HepG2 (cell line): ENCODE data around the gene ASB5. TPM values are rescaled to one million over a fixed set of nuclear protein-coding genes. Genes with fewer than 3 reads are reported as not detected.

ENCODE experiments used
- ATAC-seq: fragments of 200-7000 bp; cut with Tn5 transposase; 3 replicates; pipeline ENCODE4 v1.9.1; 2020; ENCODE audit warnings: mild to moderate bottlenecking, moderate library complexity
- BruUV-seq: library from RNA; stranded (reverse); fragments of 400-500 nt; replicated peaks from 2 replicates; lab custom pipeline; 2021; lab: Mats Ljungman, UMichigan
- CTCF ChIA-PET: fragments of 300-600 bp; formaldehyde crosslinking; extraction: SDS; loops from one replicate; lab custom pipeline; 2021; ENCODE audit warnings: low total read pairs, inconsistent platforms, low intra/inter-chr PET ratio; lab: Yijun Ruan, JAX
- POLR2A ChIA-PET: fragments of 350-600 bp; sonication (Branson Sonifier 250); formaldehyde crosslinking; loops from one replicate; lab custom pipeline; 2020; ENCODE audit warnings: antibody characterized with exemption, inconsistent platforms; lab: Yijun Ruan, JAX
- DNase-seq: peaks from one replicate; pipeline ENCODE4 v3.0.0-alpha.2; 2015; ENCODE audit warnings: low spot score
- FAIRE-seq: peaks from 3 replicates; lab custom pipeline; 2011; peaks lifted over from hg19 to GRCh38; lab: Jason Lieb, UNC
- H2AFZ ChIP-seq: one replicate; pipeline ENCODE4 v1.6.1; 2011; ENCODE audit warnings: low read length, inconsistent platforms
- H3K27ac ChIP-seq: fragments of 300-600 bp; 3 replicates; pipeline ENCODE4 v1.8.0; 2011; ENCODE audit warnings: mixed run types, mild to moderate bottlenecking, mixed read lengths, low read length, inconsistent platforms; ENCODE audit not compliant: insufficient read depth; ENCODE audit errors: extremely low read length
- H3K27me3 ChIP-seq, 2 experiments: fragments of 200-600 bp in 1 of 2; 2 replicates in 1 of 2; 3 replicates in 1 of 2; pipeline versions ENCODE4 v1.6.0 to v1.8.0; 2011; ENCODE audit warnings: low read length in 2 of 2, mild to moderate bottlenecking in 2 of 2, moderate library complexity in 2 of 2, inconsistent platforms in 1 of 2; ENCODE audit not compliant: insufficient read depth in 2 of 2, control insufficient read depth in 1 of 2
- H3K36me3 ChIP-seq, 2 experiments: fragments of 200-600 bp in 1 of 2; replicated peaks in 1 of 2; 2 replicates in 1 of 2; 3 replicates in 1 of 2; pipeline versions ENCODE4 v1.5.1 to v1.8.0; 2011; ENCODE audit warnings: low read length in 2 of 2, inconsistent platforms in 1 of 2; ENCODE audit not compliant: insufficient read depth in 2 of 2, control insufficient read depth in 1 of 2
- H3K4me1 ChIP-seq: 2 replicates; pipeline ENCODE4 v1.5.1; 2012; ENCODE audit warnings: low read length, inconsistent platforms; ENCODE audit not compliant: insufficient read depth
- H3K4me2 ChIP-seq: 2 replicates; pipeline ENCODE4 v1.6.0; 2011; ENCODE audit warnings: low read depth, low read length, inconsistent platforms
- H3K4me3 ChIP-seq, 3 experiments: fragments of 200-600 bp in 1 of 3; sonication (generic), shearing (Covaris generic) in 1 of 3; replicated peaks in 1 of 3; 2 replicates each; pipeline ENCODE4 v1.5.1; 2011 to 2016; ENCODE audit warnings: low read length in 3 of 3, inconsistent platforms in 2 of 3, low read depth in 2 of 3, mild to moderate bottlenecking in 2 of 3, control low read depth in 1 of 3, mixed read lengths in 1 of 3; ENCODE audit not compliant: insufficient read depth in 1 of 3
- H3K79me2 ChIP-seq: one replicate; pipeline ENCODE4 v1.6.1; 2011; ENCODE audit warnings: low read length, inconsistent platforms; ENCODE audit not compliant: insufficient read depth
- H3K9ac ChIP-seq: 2 replicates; pipeline ENCODE4 v1.6.0; 2011; ENCODE audit warnings: mild to moderate bottlenecking, low read depth, low read length, inconsistent platforms; ENCODE audit not compliant: insufficient read depth
- H3K9me3 ChIP-seq: 2 replicates; pipeline ENCODE4 v1.5.1; 2012; ENCODE audit warnings: mild to moderate bottlenecking, low read length
- H4K20me1 ChIP-seq: 2 replicates; pipeline ENCODE4 v1.6.0; 2011; ENCODE audit warnings: inconsistent platforms, mild to moderate bottlenecking, low read length, moderate library complexity; ENCODE audit not compliant: insufficient read depth
- AHR ChIP-seq: IDR thresholded peaks from 2 replicates; pipeline ENCODE4 v1.6.1; 2018; ENCODE audit warnings: missing genetic modification reagents, missing compliant biosample characterization
- ATAD3A ChIP-seq: sonication (generic); formaldehyde crosslinking; IDR thresholded peaks from 2 replicates; pipeline ENCODE4 v1.4.0; 2020; ENCODE audit warnings: missing genetic modification reagents
- BRD4 ChIP-seq: sonication (generic); formaldehyde crosslinking; IDR thresholded peaks from 2 replicates; pipeline ENCODE4 v1.4.0; 2020; ENCODE audit warnings: missing genetic modification reagents
- CERS6 ChIP-seq: sonication (generic); formaldehyde crosslinking; IDR thresholded peaks from 2 replicates; pipeline ENCODE4 v1.5.0; 2020; ENCODE audit warnings: missing genetic modification reagents
- GABPB1 ChIP-seq: IDR thresholded peaks from 2 replicates; pipeline ENCODE4 v1.6.1; 2016; ENCODE audit warnings: mild to moderate bottlenecking, missing genetic modification reagents, moderate library complexity, missing compliant biosample characterization
- IKZF5 ChIP-seq: IDR thresholded peaks from 2 replicates; pipeline ENCODE4 v1.6.1; 2018; ENCODE audit warnings: missing genetic modification reagents, mild to moderate bottlenecking, missing compliant biosample characterization
- KLF16 ChIP-seq, 2 experiments: sonication (generic) in 1 of 2; formaldehyde crosslinking in 1 of 2; IDR thresholded peaks; 2 replicates each; pipeline versions ENCODE4 v1.6.1 to v1.8.0; 2016 to 2023; ENCODE audit warnings: missing genetic modification reagents in 2 of 2, missing compliant biosample characterization in 1 of 2
- MAFG ChIP-seq: sonication (generic); formaldehyde crosslinking; IDR thresholded peaks from 2 replicates; pipeline ENCODE4 v1.5.1; 2020; ENCODE audit warnings: mild to moderate bottlenecking, missing genetic modification reagents
- PBX3 ChIP-seq: sonication (generic); formaldehyde crosslinking; IDR thresholded peaks from 2 replicates; pipeline ENCODE4 v1.8.1; 2023; ENCODE audit warnings: missing genetic modification reagents, inconsistent platforms, borderline replicate concordance
- RORA ChIP-seq: sonication (generic); formaldehyde crosslinking; IDR thresholded peaks from 2 replicates; pipeline ENCODE4 v1.5.0; 2020; ENCODE audit warnings: mild to moderate bottlenecking, missing genetic modification reagents, moderate library complexity
- SMARCE1 ChIP-seq: fragments of 450-650 bp; IDR thresholded peaks from 2 replicates; pipeline ENCODE4 v1.6.1; 2017; ENCODE audit warnings: borderline replicate concordance
- TBX2 ChIP-seq: sonication (generic); formaldehyde crosslinking; IDR thresholded peaks from 2 replicates; pipeline ENCODE4 v1.5.0; 2020; ENCODE audit warnings: missing genetic modification reagents, mild to moderate bottlenecking, borderline replicate concordance
- ZBED4 ChIP-seq: sonication (generic); formaldehyde crosslinking; IDR thresholded peaks from 2 replicates; pipeline ENCODE4 v1.4.0; 2020; ENCODE audit warnings: missing genetic modification reagents, borderline replicate concordance
- ZNF138 ChIP-seq: sonication (generic); formaldehyde crosslinking; IDR thresholded peaks from 2 replicates; pipeline ENCODE4 v1.5.0; 2020; ENCODE audit warnings: mild to moderate bottlenecking, low read depth, missing genetic modification reagents
- ZNF430 ChIP-seq: sonication (generic); formaldehyde crosslinking; IDR thresholded peaks from 2 replicates; pipeline ENCODE4 v1.9.0; 2021; ENCODE audit warnings: mild to moderate bottlenecking, missing genetic modification reagents
- ZNF512B ChIP-seq: sonication (generic); formaldehyde crosslinking; IDR thresholded peaks from 2 replicates; pipeline ENCODE4 v1.5.1; 2020; ENCODE audit warnings: missing genetic modification reagents, mild to moderate bottlenecking, borderline replicate concordance
- WGBS: methylation state at CpG from one replicate; pipeline ENCODE4 v1.1.6; 2017; ENCODE audit warnings: low lambda C conversion rate; 5-methylcytosine and 5-hydroxymethylcytosine counted together
- in situ Hi-C: cut with HindIII; loops from 2 replicates; pipeline ENCODE4 v1.10.0; 2017; ENCODE audit warnings: low pct_unique_long_range_greater_than_20kb; ENCODE audit not compliant: extremely low pct_ligation_motif_present
- intact Hi-C: fragments of 100-400 bp; cut with micrococcal nuclease; formaldehyde crosslinking; loops from one replicate; pipeline ENCODE4 v1.10.0; 2022; ENCODE audit not compliant: unreplicated experiment
- polyA plus RNA-seq, 8 experiments: library from polyadenylated mRNA; depleted of rRNA in 3 of 8; stranded (reverse) in 7 of 8; unstranded in 1 of 8; fragments of >200 nt; fragmentation: Illumina TruSeq in 4 of 8; extraction: Trizol in 4 of 8; gene quantifications; 2 replicates each; pipeline versions ENCODE4 v1.2.1 to v1.2.3, GENCODE V29; 2011 to 2016; ENCODE audit warnings: low read depth in 4 of 8, missing spikeins in 1 of 8, mixed read lengths in 1 of 8; ENCODE audit not compliant: insufficient read depth in 1 of 8
- total RNA-seq, 5 experiments: library from RNA; depleted of rRNA; stranded (reverse); fragments of >200 nt; fragmentation: Illumina TruSeq; extraction: Trizol; gene quantifications; 2 replicates each; pipeline ENCODE4 v1.2.3, GENCODE V29; 2016; ENCODE audit warnings: low read depth in 1 of 5

The ASB5 gene
- total and polyA plus RNA-seq, 2 of the 13 experiments (the other 11 are each of a cell fraction or from before 2014, with no cell fraction given) = not detected

- ChIA-PET CTCF (no interaction called here), POLR2A (no interaction called here)
- WGBS = 7% methylated on average over 3 of the region's 3 CpGs
- Histone ChIP-seq H3K9ac (no peak overlapping the region), H4K20me1 (no peaks in the 10 kb centered on the region), H3K79me2 (no peaks in the 10 kb centered on the region), H3K4me3 (no peak overlapping the region), H3K27ac (no peak overlapping the region), H3K27me3 (no peaks in the 10 kb centered on the region), H3K4me1 (no peaks in the 10 kb centered on the region), H3K36me3 (no peaks in the 10 kb centered on the region), H2AFZ (no peak overlapping the region), H3K9me3 (no peaks in the 10 kb centered on the region), H3K4me2 (no peak overlapping the region)
- no peak for FAIRE-seq
- DNase-seq = no peak
- ATAC-seq = no peak
- intact Hi-C loops = no loop called here
- in situ Hi-C loops = no loop called here
- no TSS peak for BruUV-seq
- TF ChIP-seq GABPB1 (CRISPR knock-in tag) (no peak), PBX3 (CRISPR knock-in tag) (no peak), ZBED4 (CRISPR knock-in tag) (no peak), ZNF138 (CRISPR knock-in tag) (no peak), IKZF5 (CRISPR knock-in tag) (no peak), ZNF430 (CRISPR knock-in tag) (no peak), SMARCE1 (no peak), KLF16 (CRISPR knock-in tag; IDR thresholded peaks at IDR 0.05) (no peak), AHR (CRISPR knock-in tag) (no peak), TBX2 (CRISPR knock-in tag) (no peak), RORA (CRISPR knock-in tag) (no peak), MAFG (CRISPR knock-in tag) (no peak), BRD4 (CRISPR knock-in tag) (no peak), ATAD3A (CRISPR knock-in tag) (no peak), CERS6 (CRISPR knock-in tag) (no peak), ZNF512B (no peak)
These were observed 8.0 kb downstream of the ASB5 start for GRCh38 chr4:176261018-176261417.
